GM10266 (cell line): ENCODE measurements around the gene STK36.

ENCODE experiments used
- DNase-seq: peaks from one replicate; pipeline ENCODE4 v3.0.0; 2012; ENCODE audit errors: extremely low spot score
- CTCF ChIP-seq: IDR thresholded peaks from 2 replicates; pipeline ENCODE4 v1.5.1; 2012; ENCODE audit warnings: mild to moderate bottlenecking, low read depth; ENCODE audit not compliant: control insufficient read depth, insufficient read depth; ENCODE audit errors: missing control alignments

Gene STK36

DNA sequence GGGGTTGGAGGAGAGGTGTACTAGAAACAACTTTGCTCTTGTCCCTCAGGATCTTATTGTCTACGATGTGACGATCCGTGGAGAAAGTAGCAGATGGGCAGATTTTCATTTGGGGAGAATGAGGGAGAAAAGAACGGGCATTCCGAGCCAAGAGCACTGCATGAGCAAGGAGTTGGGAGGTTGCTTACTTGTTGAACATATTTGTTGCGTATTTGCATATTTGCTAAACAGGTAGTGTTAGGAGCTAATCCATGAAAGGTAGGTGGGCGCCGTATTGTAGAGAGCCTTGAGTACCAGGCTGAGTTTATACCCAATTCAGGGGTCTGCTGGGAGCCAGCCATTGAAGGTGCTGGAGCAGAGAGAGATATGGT lies 11.9 kb upstream of the STK36 start:
- DNase-seq = no peak
- TF ChIP-seq CTCF = no peak

DNA sequence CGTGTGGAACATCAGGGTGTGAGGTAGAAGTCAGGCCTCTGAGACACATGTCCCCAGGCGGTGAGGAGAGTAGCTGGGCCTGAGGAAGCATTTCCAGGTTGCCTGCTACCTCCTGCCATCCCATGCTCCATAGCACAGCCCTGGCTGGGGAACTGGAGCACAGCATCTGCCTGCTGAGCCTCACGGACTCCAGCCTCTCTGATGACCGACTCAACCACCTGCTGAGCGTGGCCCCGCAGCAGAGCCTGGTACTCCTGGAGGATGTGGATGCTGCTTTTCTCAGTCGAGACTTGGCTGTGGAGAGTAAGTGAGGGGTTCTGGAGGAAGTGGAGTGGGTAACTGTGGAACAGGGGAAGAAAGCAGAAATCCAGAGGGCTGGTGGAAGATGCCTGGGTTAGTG lies 9.5 kb upstream of the STK36 start:
- TF ChIP-seq CTCF = no peak
- no peak for DNase-seq

GRCh38 chr2:218662827-218663226 lies 9.1 kb upstream of the STK36 start:
- no peak for TF ChIP-seq CTCF
- no peak for DNase-seq

GRCh38 chr2:218663901-218664300 lies 8.0 kb upstream of the STK36 start:
- no peak for DNase-seq
- TF ChIP-seq CTCF = no peak

DNA sequence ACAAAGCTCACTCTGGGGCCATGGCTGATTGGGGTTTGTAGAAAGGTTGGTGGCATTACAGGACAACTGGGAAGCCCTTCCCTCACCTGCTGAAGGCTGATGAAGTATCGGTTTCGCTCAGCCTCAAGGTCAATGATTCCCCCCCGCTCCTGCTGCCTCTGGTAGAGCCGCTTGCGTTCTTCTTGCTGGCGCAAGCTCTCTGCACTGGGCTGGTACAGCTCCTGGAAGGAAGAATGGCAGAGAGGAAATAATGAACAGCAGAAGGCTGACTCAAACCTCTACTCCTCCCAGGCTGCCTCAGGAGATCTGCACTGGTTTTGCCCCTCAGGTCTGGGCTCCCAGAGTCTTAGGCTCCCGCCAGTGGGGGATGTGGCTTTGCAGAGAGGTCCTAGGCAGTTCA lies 7.2 kb upstream of the STK36 start:
- no peak for DNase-seq
- TF ChIP-seq CTCF = no peak

- no peak for TF ChIP-seq CTCF
- DNase-seq = no peak
Observed at GRCh38 chr2:218671097-218671653, 711 bp upstream of the STK36 start.

GRCh38 chr2:218679119-218679518 lies 7.2 kb downstream of the STK36 start:
- TF ChIP-seq CTCF = no peak
- no peak for DNase-seq
